T-helper 1 cell treated with Interleukin-12 subunit alpha and Interleukin-12 subunit beta and Interleukin-4 antibody, amounts not matched to agents 30 μg/mL and 1 μg/mL, for 36 hours (primary cell): ENCODE measurements around the gene SFT2D1.
"Not testable (repeated sequence)": the region's sequence is repeated elsewhere in the genome, so short reads cannot be mapped to it uniquely, and the experiment has no call there.

Source experiments
- H3K27ac Mint-ChIP-seq: one replicate; pipeline ENCODE4 v1.8.0; 2021; ENCODE audit warnings: mild to moderate bottlenecking, mixed read lengths
- H3K27me3 Mint-ChIP-seq: one replicate; pipeline ENCODE4 v1.8.0; 2021; ENCODE audit warnings: low read depth, mixed read lengths
- H3K36me3 Mint-ChIP-seq: one replicate; pipeline ENCODE4 v1.8.0; 2021; ENCODE audit warnings: low read depth, mixed read lengths
- H3K4me1 Mint-ChIP-seq: one replicate; pipeline ENCODE4 v1.8.0; 2021; ENCODE audit warnings: low read depth, mixed read lengths
- H3K4me3 Mint-ChIP-seq: one replicate; pipeline ENCODE4 v1.8.0; 2021; ENCODE audit warnings: mild to moderate bottlenecking, moderate library complexity, mixed read lengths
- H3K9me3 Mint-ChIP-seq: one replicate; pipeline ENCODE4 v1.8.0; 2021; ENCODE audit warnings: mixed read lengths

Gene SFT2D1

DNA sequence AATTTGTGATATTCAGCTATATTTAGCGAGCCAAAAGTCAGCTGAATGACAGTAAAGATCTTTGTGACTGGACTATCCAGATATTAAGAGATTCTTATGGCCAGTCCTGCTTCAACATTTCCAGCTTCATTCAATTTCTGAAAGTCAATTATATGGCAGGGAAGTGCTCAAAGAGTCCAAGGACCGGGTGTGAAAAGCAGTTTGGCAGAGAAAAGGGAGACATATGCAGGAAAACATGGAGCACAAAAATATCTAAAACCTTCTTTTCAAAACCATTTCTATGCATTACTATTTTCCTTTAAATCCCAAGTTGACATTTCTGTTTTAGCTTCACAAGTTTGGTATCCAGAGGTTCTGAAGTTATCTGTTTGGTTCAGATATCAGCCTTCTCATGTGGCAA lies 35.4 kb upstream of the SFT2D1 start:
- no peak overlapping the region for H3K27ac Mint-ChIP-seq
- no peaks in the 10 kb centered on the region for H3K36me3 Mint-ChIP-seq
- no peaks in the 10 kb centered on the region for H3K27me3 Mint-ChIP-seq
- no peaks in the 10 kb centered on the region for H3K9me3 Mint-ChIP-seq
- H3K4me1 Mint-ChIP-seq, result peaks cover 4% of the 10 kb centered on the region
- H3K4me3 Mint-ChIP-seq, result no peak overlapping the region

DNA sequence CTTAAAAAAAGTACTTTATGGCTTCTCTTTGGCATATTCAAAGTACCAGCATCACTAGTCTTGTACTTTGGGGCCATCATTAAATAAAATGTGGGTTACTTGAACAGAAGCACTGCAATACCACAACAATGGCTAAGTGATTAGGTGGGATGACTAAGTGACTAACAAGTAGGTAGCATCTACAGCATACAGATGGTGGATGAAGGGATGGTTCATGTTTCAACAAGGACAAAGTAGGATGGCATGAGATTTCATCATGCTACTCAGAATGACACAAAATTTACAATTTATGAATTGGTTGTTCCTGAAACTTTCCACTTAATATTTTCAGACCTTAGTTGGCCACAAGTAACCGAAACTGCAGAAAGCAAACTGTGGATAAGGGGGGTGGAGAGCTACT lies 32.7 kb upstream of the SFT2D1 start:
- H3K36me3 Mint-ChIP-seq, result no peaks in the 10 kb centered on the region
- H3K27me3 Mint-ChIP-seq, result no peaks in the 10 kb centered on the region
- no peak overlapping the region for H3K4me3 Mint-ChIP-seq
- no peaks in the 10 kb centered on the region for H3K4me1 Mint-ChIP-seq
- H3K9me3 Mint-ChIP-seq, result no peaks in the 10 kb centered on the region
- no peak overlapping the region for H3K27ac Mint-ChIP-seq

DNA sequence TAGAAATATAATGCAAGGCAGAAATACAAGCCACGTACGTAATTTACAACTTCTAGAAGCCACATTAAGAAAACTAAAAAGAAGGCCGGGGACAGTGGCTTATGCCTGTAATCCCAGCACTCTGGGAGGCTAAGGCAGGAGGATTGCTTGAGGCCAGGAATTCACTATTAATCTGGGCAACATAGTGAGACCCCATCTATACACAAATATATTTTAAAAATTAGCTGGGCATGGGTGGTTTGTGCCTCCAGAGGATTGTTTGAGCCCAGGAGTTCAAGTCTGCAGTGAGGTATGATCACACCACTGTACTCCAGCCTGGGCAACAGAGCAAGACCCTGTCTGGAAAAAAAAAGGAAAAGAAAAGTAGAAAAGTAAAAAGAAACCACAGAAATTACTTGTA lies 28.1 kb upstream of the SFT2D1 start:
- Mint-ChIP-seq H3K36me3 (peaks cover 5% of the 10 kb centered on the region), H3K4me1 (no peaks in the 10 kb centered on the region), H3K4me3 (no peak overlapping the region), H3K27me3 (no peaks in the 10 kb centered on the region), H3K9me3 (no peaks in the 10 kb centered on the region), H3K27ac (no peak overlapping the region)

DNA sequence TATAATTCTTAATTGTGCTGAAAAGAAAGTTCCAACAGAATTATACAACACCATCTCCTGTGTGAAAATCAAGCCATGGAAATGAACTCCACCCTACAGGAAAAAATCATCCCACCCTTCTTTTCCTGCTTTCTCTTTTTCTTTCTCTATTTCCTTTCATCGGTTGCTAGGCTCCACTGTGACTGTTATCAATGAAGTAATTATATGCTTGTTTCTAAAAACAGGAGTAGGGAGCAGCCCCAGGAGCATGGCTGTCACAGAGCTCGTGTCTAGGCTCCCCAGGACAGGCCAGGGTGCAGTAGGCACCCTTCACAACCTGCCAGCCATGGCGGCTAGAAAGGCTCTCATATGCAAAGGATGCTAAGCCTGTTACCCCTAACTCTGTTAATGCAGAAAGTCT lies 27.4 kb upstream of the SFT2D1 start:
- H3K27ac Mint-ChIP-seq, result no peak overlapping the region
- no peaks in the 10 kb centered on the region for H3K4me1 Mint-ChIP-seq
- H3K36me3 Mint-ChIP-seq, result peaks cover 5% of the 10 kb centered on the region
- H3K9me3 Mint-ChIP-seq, result no peaks in the 10 kb centered on the region
- H3K4me3 Mint-ChIP-seq, result no peak overlapping the region
- no peaks in the 10 kb centered on the region for H3K27me3 Mint-ChIP-seq

DNA sequence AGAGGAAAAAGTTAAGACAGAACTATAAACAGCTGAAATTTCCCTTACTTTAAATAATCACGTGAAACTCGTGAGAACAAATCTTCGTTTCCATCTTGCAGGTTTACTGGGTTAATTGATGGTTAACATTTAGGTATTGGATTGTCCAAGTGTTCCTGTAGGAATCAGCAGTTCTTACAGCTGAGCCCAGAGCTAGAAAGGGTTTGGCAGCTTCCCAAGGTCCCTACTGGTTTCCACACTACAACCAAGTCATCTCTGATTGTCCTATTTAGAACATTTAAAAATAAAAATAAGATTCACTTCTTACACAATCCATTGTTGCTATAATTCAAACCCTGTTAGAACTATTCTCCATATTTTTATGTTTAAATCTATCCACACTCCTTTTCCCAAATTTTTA lies 24.6 kb upstream of the SFT2D1 start:
- Mint-ChIP-seq H3K4me1 (no peaks in the 10 kb centered on the region), H3K4me3 (no peak overlapping the region), H3K9me3 (no peaks in the 10 kb centered on the region)

DNA sequence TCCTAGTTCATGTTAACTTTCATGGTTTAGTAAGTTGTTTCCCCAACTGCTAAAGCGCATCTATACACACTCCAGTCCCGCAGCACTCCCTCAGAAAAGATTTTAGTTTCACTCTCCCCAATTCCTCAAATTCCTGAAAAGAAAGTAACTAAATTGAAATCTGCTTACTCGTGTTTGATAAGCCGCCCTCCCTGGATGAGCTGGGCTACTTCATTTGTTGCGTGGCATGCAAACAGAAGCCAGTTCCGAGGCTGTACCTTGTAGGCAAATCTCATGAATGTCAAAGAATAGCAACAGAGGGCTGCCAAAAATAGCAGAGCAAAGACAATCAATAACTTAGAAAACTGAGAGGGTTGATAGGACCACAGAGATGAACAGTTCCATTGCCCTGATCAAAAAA lies 23.5 kb upstream of the SFT2D1 start:
- Mint-ChIP-seq H3K27ac (no peak overlapping the region), H3K9me3 (no peaks in the 10 kb centered on the region), H3K4me3 (no peak overlapping the region), H3K36me3 (peaks cover 5% of the 10 kb centered on the region), H3K27me3 (no peaks in the 10 kb centered on the region), H3K4me1 (no peaks in the 10 kb centered on the region)

More for the DNA sequence above, 24.6 kb upstream of the SFT2D1 start:
- peaks cover 5% of the 10 kb centered on the region for H3K36me3 Mint-ChIP-seq
- H3K27ac Mint-ChIP-seq, result no peak overlapping the region
- H3K27me3 Mint-ChIP-seq, result no peaks in the 10 kb centered on the region

DNA sequence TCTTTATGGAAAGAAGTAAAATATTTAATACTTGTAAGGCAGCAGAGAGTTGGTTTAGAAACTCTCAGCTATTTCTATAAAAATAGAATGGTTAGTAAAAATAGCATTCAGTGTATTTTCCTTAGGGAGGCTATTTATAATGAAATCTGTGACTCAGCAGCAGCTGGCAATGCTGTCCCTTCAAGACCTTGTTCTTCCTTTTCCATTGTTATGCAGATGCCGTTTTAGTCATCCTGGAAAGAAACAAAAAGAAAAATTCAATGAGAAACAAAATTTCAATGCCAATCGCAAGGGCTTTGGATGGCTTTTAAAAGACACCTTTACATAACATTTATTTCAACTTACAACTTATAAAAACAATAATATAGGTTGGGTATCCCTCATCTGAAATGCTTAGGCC lies 22.9 kb upstream of the SFT2D1 start:
- H3K9me3 Mint-ChIP-seq, result no peaks in the 10 kb centered on the region
- no peak overlapping the region for H3K4me3 Mint-ChIP-seq
- H3K27ac Mint-ChIP-seq, result no peak overlapping the region
- H3K27me3 Mint-ChIP-seq, result peaks cover 1% of the 10 kb centered on the region
- H3K4me1 Mint-ChIP-seq, result no peaks in the 10 kb centered on the region
- H3K36me3 Mint-ChIP-seq, result peaks cover 5% of the 10 kb centered on the region

DNA sequence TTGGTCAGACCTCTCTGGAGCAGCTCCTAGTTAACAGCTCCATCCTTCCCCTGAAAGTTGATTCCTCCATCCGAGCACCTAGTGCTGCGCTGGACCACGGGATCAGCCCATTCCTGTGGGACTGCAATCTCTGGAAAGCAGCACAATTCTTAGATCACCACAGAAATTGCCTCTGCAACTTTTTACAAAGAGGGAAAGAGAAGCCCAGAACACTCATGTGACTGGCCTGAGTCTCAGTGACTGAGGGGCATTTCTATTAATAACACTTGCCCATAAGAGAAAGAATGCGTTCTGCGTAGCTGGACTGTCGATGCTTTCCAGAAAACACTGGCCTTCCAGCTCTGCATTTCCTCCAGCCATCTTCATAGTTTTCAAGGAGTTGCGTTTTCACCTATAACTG lies 22.1 kb upstream of the SFT2D1 start:
- peaks cover 5% of the 10 kb centered on the region for H3K36me3 Mint-ChIP-seq
- peaks cover 9% of the 10 kb centered on the region for H3K27me3 Mint-ChIP-seq
- no peak overlapping the region for H3K4me3 Mint-ChIP-seq
- no peaks in the 10 kb centered on the region for H3K4me1 Mint-ChIP-seq
- H3K27ac Mint-ChIP-seq, result no peak overlapping the region
- H3K9me3 Mint-ChIP-seq, result no peaks in the 10 kb centered on the region

DNA sequence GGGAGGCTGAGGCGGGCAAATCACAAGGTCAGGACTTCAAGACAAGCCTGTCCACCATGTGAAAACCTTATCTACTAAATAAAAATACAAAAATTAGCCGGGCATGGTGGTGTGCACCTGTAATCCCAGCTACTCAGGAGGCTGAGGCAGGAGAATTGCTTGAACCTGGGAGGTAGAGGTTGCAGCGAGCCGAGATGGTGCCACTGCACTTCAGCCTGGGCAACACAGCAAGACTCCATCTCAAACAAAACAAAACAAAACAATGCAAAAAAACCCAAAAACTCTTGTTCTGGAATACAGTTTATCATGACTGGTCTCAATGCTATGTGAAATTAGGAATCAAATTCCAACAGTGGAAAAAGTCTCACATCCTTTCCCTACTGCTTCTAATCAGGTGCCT lies 20.1 kb upstream of the SFT2D1 start:
- peaks cover 22% of the 10 kb centered on the region for H3K27me3 Mint-ChIP-seq
- not testable (repeated sequence) for H3K27ac Mint-ChIP-seq, H3K36me3 Mint-ChIP-seq, H3K9me3 Mint-ChIP-seq, H3K4me3 Mint-ChIP-seq, H3K4me1 Mint-ChIP-seq

DNA sequence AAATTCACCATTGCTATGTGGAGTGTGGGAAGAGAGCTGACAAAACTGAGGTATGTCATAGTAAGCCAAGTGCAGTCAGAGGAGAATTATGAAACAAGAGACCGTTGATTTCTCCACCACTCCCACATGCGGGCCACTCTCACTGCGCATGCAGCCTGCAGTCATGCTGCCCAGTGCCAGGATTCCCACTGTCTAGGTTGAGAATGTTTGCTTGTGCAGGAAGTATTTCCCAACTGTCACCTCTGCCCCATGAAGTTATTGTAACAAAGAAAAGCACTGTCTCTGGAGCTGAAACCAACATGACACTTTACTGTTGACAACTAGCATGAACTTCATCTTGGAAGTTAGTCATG lies 18.7 kb upstream of the SFT2D1 start:
- Mint-ChIP-seq H3K36me3 (peaks cover 3% of the 10 kb centered on the region), H3K27me3 (peaks cover 27% of the 10 kb centered on the region), H3K9me3 (no peaks in the 10 kb centered on the region), H3K4me3 (no peak overlapping the region), H3K27ac (no peak overlapping the region), H3K4me1 (no peaks in the 10 kb centered on the region)

DNA sequence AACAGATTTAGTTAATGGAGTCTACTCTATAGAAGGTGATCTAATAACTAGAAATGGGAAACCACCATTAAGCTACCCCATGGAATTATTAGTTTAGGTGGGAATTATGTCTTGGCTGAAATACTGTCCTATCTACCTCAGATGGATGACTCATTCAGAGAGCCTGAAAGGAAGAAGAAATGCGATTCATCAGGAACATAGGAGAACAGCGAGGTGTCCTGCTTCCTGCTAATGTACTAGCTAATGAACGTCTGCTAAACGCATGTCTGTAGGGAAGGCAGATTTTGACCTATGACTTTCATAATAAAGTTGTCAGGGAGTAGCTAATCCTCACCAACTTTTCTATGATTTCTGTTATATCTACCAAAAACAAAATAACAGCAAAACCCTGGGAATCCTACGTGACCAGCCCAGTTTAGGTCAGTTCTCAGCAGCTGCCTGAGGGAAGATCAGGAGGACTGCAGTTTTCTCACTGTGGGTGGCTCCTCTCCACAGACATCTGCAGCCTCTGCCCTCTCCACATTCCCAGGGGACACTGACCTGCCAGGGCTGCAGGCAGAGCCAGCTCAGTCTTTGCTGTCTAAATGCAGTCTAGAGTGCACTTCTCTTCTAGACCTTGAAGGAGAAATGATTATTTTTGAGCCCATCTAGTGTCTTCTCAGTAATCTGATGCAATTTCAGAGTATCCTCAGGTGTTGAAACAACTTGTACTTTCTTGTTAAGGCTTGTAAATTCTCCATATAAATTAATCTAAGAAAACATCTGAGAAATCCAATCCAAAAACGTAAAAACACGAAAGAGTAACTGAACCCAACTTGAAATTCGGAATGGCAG lies 18.1 kb upstream of the SFT2D1 start:
- H3K9me3 Mint-ChIP-seq, result no peaks in the 10 kb centered on the region
- H3K4me1 Mint-ChIP-seq, result no peaks in the 10 kb centered on the region
- H3K27me3 Mint-ChIP-seq, result peaks cover 33% of the 10 kb centered on the region
- no peak overlapping the region for H3K4me3 Mint-ChIP-seq
- no peak overlapping the region for H3K27ac Mint-ChIP-seq
- H3K36me3 Mint-ChIP-seq, result no peaks in the 10 kb centered on the region

DNA sequence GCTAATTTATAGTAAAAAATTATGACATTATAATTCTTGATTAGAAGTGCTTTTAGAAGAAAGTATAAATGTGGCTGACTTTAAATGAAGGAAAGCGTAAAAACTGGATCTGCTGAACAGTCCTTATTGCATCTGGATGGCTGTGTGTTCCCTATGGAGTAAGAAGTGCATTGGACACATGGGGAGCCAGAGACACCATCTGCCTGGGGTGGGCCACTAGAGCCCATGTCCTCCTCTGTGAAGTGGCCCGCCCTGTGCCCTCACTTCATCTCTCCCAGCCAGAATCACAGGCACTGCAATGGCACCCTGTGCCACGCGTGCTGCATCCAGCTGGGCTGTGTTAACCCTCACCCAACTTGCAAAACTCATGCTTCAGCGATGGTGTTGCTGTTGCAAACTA lies 13.2 kb upstream of the SFT2D1 start:
- no peak overlapping the region for H3K4me3 Mint-ChIP-seq
- peaks cover 69% of the 10 kb centered on the region for H3K27me3 Mint-ChIP-seq
- H3K9me3 Mint-ChIP-seq, result peaks cover 6% of the 10 kb centered on the region
- no peak overlapping the region for H3K27ac Mint-ChIP-seq
- no peaks in the 10 kb centered on the region for H3K36me3 Mint-ChIP-seq
- peaks cover 6% of the 10 kb centered on the region for H3K4me1 Mint-ChIP-seq

DNA sequence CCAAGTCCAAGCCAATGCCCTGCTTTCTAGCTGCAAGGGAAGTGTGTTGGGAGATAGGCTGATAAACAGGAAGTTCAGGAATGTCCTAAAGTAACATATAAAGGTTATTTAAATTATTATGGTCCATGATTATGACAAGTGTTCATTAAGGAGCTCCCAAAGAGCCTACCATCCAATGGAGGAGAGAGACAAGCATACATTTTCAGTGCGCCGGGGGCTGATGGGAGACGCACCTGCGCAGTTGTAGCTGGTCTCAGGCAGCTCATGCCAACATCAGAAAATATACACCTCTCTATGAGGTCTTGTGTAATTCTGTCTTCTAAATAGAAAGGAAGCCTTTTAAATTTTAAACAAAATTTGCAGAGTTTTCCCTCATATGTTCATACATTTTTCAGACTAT lies 12.6 kb upstream of the SFT2D1 start:
- peaks cover 68% of the 10 kb centered on the region for H3K27me3 Mint-ChIP-seq
- H3K36me3 Mint-ChIP-seq, result no peaks in the 10 kb centered on the region
- H3K4me3 Mint-ChIP-seq, result no peak overlapping the region

DNA sequence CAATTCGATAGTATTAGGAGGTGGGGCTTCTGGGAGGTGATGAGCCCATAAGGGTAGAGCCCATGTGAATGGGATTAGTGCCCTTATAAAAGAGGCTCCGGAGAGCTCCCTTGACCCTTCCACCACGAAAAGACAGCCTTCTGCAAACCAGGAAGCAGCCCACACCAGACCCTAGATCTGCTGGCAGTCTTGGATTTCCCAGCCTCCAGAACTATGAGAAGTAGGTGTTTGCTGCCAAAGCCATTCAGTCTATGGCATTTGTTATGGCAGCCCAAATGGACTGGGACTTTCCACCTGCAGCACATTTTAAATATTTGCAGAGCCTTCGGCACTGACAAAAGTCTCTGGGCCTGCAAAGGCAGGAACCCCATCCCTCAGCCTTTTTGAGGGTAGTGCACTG lies 11.8 kb upstream of the SFT2D1 start:
- Mint-ChIP-seq H3K4me1 (peaks cover 6% of the 10 kb centered on the region), H3K4me3 (no peak overlapping the region), H3K27me3 (peaks cover 68% of the 10 kb centered on the region), H3K27ac (no peak overlapping the region), H3K36me3 (no peaks in the 10 kb centered on the region), H3K9me3 (peaks cover 6% of the 10 kb centered on the region)

More for the DNA sequence above, 12.6 kb upstream of the SFT2D1 start:
- H3K9me3 Mint-ChIP-seq, result peaks cover 6% of the 10 kb centered on the region
- peaks cover 6% of the 10 kb centered on the region for H3K4me1 Mint-ChIP-seq
- H3K27ac Mint-ChIP-seq, result no peak overlapping the region

DNA sequence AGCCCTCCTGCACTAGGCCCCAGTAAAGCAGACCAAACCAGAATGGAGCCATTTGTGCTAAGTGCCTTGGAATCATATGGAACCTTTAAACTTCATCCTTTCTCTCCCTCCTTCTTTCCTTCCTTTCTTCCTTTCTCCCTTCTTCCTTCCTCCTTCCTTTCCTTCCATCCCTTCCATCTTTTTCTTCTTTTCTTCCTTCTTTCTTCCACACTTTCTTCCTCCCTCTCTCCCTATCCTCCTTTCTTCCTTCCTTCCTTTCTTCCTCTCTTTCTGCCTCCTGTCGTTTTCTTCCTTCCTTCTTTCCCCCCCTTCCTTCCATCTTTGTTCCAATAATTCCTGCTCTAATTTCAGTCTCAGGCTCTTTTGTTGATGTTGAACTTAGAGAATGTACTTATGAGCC lies 11.2 kb upstream of the SFT2D1 start:
- Mint-ChIP-seq H3K9me3 (peaks cover 6% of the 10 kb centered on the region), H3K36me3 (no peaks in the 10 kb centered on the region), H3K27me3 (peaks cover 65% of the 10 kb centered on the region), H3K4me3 (no peak overlapping the region), H3K27ac (no peak overlapping the region), H3K4me1 (peaks cover 6% of the 10 kb centered on the region)

DNA sequence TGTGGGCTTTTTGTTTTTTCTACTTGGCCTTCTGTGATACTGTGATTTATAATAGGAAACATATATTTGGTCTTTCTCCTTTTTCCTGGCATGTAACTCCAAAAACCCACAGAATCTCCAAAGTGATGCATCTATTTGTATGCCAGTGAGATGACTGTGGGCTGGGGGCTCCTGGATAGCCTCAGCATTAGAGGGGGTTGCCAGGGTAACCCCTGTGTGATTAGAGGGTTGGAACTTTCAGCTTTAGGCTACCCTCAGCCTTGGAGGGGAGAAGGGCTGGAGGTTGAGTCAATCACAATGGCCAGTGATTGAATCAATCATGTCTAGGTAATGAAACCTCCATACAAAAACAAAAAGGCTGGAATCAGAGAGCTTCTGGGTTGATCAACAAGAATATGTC lies 10.6 kb upstream of the SFT2D1 start:
- Mint-ChIP-seq H3K4me3 (no peak overlapping the region), H3K27ac (no peak overlapping the region), H3K9me3 (peaks cover 6% of the 10 kb centered on the region), H3K36me3 (no peaks in the 10 kb centered on the region), H3K27me3 (peaks cover 59% of the 10 kb centered on the region), H3K4me1 (peaks cover 6% of the 10 kb centered on the region)
